GM12878 (cell line): Measurements from ENCODE around the gene RNF150. TPM values are rescaled to one million over a fixed set of nuclear protein-coding genes. Genes with fewer than 3 reads are reported as not detected.

Experiments
- ATAC-seq: fragments of 200-7000 bp; cut with Tn5 transposase; 3 replicates; pipeline ENCODE4 v1.9.1; 2020; ENCODE audit warnings: mild to moderate bottlenecking, moderate library complexity
- BruUV-seq: library from RNA; stranded (reverse); fragments of 400-500 nt; replicated peaks from 2 replicates; lab custom pipeline; 2021; lab: Mats Ljungman, UMichigan
- CTCF ChIA-PET: fragments of 300-600 bp; sonication (Branson Sonifier 250); formaldehyde crosslinking; extraction: SDS; loops from one replicate; lab custom pipeline; 2021; ENCODE audit warnings: inconsistent platforms; lab: Yijun Ruan, JAX
- POLR2A ChIA-PET: fragments of 350-600 bp; formaldehyde crosslinking; extraction: SDS; loops from one replicate; lab custom pipeline; 2021; ENCODE audit warnings: inconsistent platforms; lab: Charles Lee
- RAD21 ChIA-PET: fragments of 300-600 bp; sonication (Branson Sonifier 250); formaldehyde crosslinking; loops from one replicate; lab custom pipeline; 2023; ENCODE audit warnings: antibody characterized with exemption; ENCODE audit not compliant: unreplicated experiment; lab: Charles Lee
- SMC1A ChIA-PET: fragments of 300-600 bp; sonication (Branson Sonifier 250); formaldehyde crosslinking; loops from one replicate; lab custom pipeline; 2023; ENCODE audit not compliant: unreplicated experiment, uncharacterized antibody; lab: Charles Lee
- DNase-seq: peaks from one replicate; pipeline ENCODE4 v3.0.0-alpha.2; 2011; ENCODE audit warnings: low read depth, low spot score
- FAIRE-seq: peaks from 3 replicates; lab custom pipeline; 2011; peaks lifted over from hg19 to GRCh38; lab: Jason Lieb, UNC
- H2AFZ ChIP-seq: 2 replicates; pipeline ENCODE4 v1.6.0; 2011; ENCODE audit warnings: low read depth, low read length, control low read depth; ENCODE audit not compliant: control insufficient read depth
- H3K27ac ChIP-seq: 2 replicates; pipeline ENCODE4 v1.5.1; 2011; ENCODE audit warnings: control low read depth; ENCODE audit not compliant: control insufficient read depth, insufficient read depth
- H3K27me3 ChIP-seq, 2 experiments: replicated peaks in 1 of 2; 2 replicates each; pipeline versions ENCODE4 v1.6.0 to v1.6.1; 2011; ENCODE audit warnings: low read length in 1 of 2; ENCODE audit not compliant: control insufficient read depth in 2 of 2, insufficient read depth in 2 of 2
- H3K36me3 ChIP-seq, 2 experiments: 2 replicates each; pipeline ENCODE4 v1.5.1; 2011; ENCODE audit warnings: low read length in 1 of 2; ENCODE audit not compliant: control insufficient read depth in 2 of 2, insufficient read depth in 2 of 2
- H3K4me1 ChIP-seq: 2 replicates; pipeline ENCODE4 v1.6.1; 2011; ENCODE audit warnings: mild to moderate bottlenecking, low read length, moderate library complexity, mixed read lengths; ENCODE audit not compliant: control insufficient read depth, insufficient read depth
- H3K4me2 ChIP-seq: 2 replicates; pipeline ENCODE4 v1.6.0; 2011; ENCODE audit warnings: control low read depth; ENCODE audit not compliant: control insufficient read depth, insufficient read depth
- H3K4me3 ChIP-seq: fragments of 200-600 bp; sonication (generic); 2 replicates; pipeline ENCODE4 v1.5.1; 2016
- H3K79me2 ChIP-seq: 2 replicates; pipeline ENCODE4 v1.6.0; 2011; ENCODE audit warnings: low read length; ENCODE audit not compliant: control insufficient read depth, insufficient read depth
- H3K9ac ChIP-seq: 2 replicates; pipeline ENCODE4 v1.8.0; 2011; ENCODE audit warnings: low read length, control low read depth, mixed read lengths; ENCODE audit not compliant: control insufficient read depth, insufficient read depth
- H3K9me3 ChIP-seq: replicated peaks from 3 replicates; pipeline ENCODE4 v1.5.1; 2011; ENCODE audit warnings: mild to moderate bottlenecking, low read length; ENCODE audit not compliant: control insufficient read depth, insufficient read depth
- H4K20me1 ChIP-seq: 2 replicates; pipeline ENCODE4 v1.6.0; 2011; ENCODE audit not compliant: control insufficient read depth, insufficient read depth
- CBFB ChIP-seq: IDR thresholded peaks from 2 replicates; pipeline ENCODE4 v1.6.1; 2016; ENCODE audit warnings: antibody characterized with exemption, low read depth
- CHD1 ChIP-seq: IDR thresholded peaks from 2 replicates; pipeline ENCODE4 v1.6.1; 2012; ENCODE audit warnings: low read depth, low read length, improper control_type of control experiment
- CUX1 ChIP-seq: IDR thresholded peaks from 2 replicates; pipeline ENCODE4 v1.6.1; 2012; ENCODE audit warnings: improper control_type of control experiment, low read depth, low read length; ENCODE audit not compliant: insufficient replicate concordance
- EGR1 ChIP-seq, 2 experiments: IDR thresholded peaks; 1 replicate in 1 of 2; 2 replicates in 1 of 2; pipeline ENCODE4 v1.6.1; 2011 to 2012; ENCODE audit warnings: low read depth in 2 of 2, low read length in 2 of 2, borderline replicate concordance in 1 of 2, mild to moderate bottlenecking in 1 of 2, moderate library complexity in 1 of 2
- FOXM1 ChIP-seq: IDR thresholded peaks from 2 replicates; pipeline ENCODE4 v1.6.1; 2012; ENCODE audit warnings: low read depth, mild to moderate bottlenecking, inconsistent platforms, low read length, moderate library complexity
- HDAC2 ChIP-seq: fragments of 200-600 bp; sonication (generic); IDR thresholded peaks from 2 replicates; pipeline ENCODE4 v1.6.1; 2017
- JUNB ChIP-seq: IDR thresholded peaks from 2 replicates; pipeline ENCODE4 v1.6.1; 2016; ENCODE audit warnings: antibody characterized with exemption, mild to moderate bottlenecking
- MEF2B ChIP-seq: fragments of 450-650 bp; IDR thresholded peaks from 2 replicates; pipeline ENCODE4 v1.6.1; 2018; ENCODE audit warnings: mild to moderate bottlenecking, moderate library complexity; ENCODE audit not compliant: partially characterized antibody, poor library complexity, severe bottlenecking
- RELA ChIP-seq: fragments of 450-650 bp; IDR thresholded peaks from 2 replicates; pipeline ENCODE4 v1.8.0; 2014; ENCODE audit warnings: borderline replicate concordance; ENCODE audit not compliant: partially characterized antibody
- SKIL ChIP-seq: fragments of 450-650 bp; IDR thresholded peaks from 2 replicates; pipeline ENCODE4 v1.6.1; 2017; ENCODE audit warnings: mild to moderate bottlenecking, low read depth, inconsistent platforms; ENCODE audit not compliant: poor library complexity, severe bottlenecking
- SMARCA5 ChIP-seq: fragments of 450-650 bp; IDR thresholded peaks from 2 replicates; pipeline ENCODE4 v1.6.1; 2017; ENCODE audit warnings: mild to moderate bottlenecking
- TCF12 ChIP-seq: IDR thresholded peaks from 2 replicates; pipeline ENCODE4 v1.6.1; 2011; ENCODE audit warnings: low read depth, mild to moderate bottlenecking, low read length
- YY1 ChIP-seq: IDR thresholded peaks from 2 replicates; pipeline ENCODE4 v1.6.1; 2011; ENCODE audit warnings: low read depth, mild to moderate bottlenecking, low read length
- ZBTB33 ChIP-seq: fragments of 450-650 bp; IDR thresholded peaks from 2 replicates; pipeline ENCODE4 v1.6.1; 2017; ENCODE audit warnings: mild to moderate bottlenecking
- ZZZ3 ChIP-seq: IDR thresholded peaks from 2 replicates; pipeline ENCODE4 v1.6.1; 2011; ENCODE audit warnings: low read depth; ENCODE audit not compliant: control insufficient read depth, insufficient read length
- WGBS: methylation state at CpG from one replicate; pipeline ENCODE4 v1.1.6; 2016; ENCODE audit warnings: low lambda C conversion rate; ENCODE audit not compliant: insufficient replicate concordance, insufficient coverage; ENCODE audit errors: missing lambda C conversion rate; 5-methylcytosine and 5-hydroxymethylcytosine counted together
- in situ Hi-C: fragments of 300-500 bp; cut with MboI; formaldehyde crosslinking; loops from 9 replicates; pipeline ENCODE4 v1.14.3; 2018; ENCODE audit warnings: mixed read lengths
- intact Hi-C: fragments of 100-400 bp; cut with micrococcal nuclease; formaldehyde crosslinking; loops from one replicate; pipeline ENCODE4 v1.14.2; 2022; ENCODE audit not compliant: unreplicated experiment
- polyA plus RNA-seq, 11 experiments: library from polyadenylated mRNA; depleted of rRNA in 4 of 11; unstranded in 6 of 11; stranded (reverse) in 5 of 11; fragments of >200 nt; fragmentation: Nextera tagmentation in 4 of 11; fragmentation: Illumina TruSeq in 1 of 11; extraction: Ambion mirVana in 4 of 11; extraction: Trizol in 1 of 11; gene quantifications; 1 replicate in 1 of 11; 2 replicates in 10 of 11; pipeline versions ENCODE4 v1.2.1 to v1.2.3, GENCODE V29; 2011 to 2016; ENCODE audit warnings: inconsistent platforms in 2 of 11, missing spikeins in 2 of 11, low read depth in 1 of 11
- total RNA-seq, 4 experiments: library from RNA; depleted of rRNA in 3 of 4; stranded (reverse); fragments of >200 nt in 3 of 4; fragmentation: Illumina TruSeq in 1 of 4; extraction: Trizol in 1 of 4; gene quantifications; 2 replicates each; pipeline versions ENCODE4 v1.2.1 to v1.2.3, GENCODE V29; 2013 to 2021

The RNF150 gene
- total and polyA plus RNA-seq, 10 of the 15 experiments (the other 5 are each of a cell fraction or from before 2014, with no cell fraction given): 0.01 to 2.3 (median 0.04) TPM; not detected in 6

GRCh38 chr4:141120036-141120593, 13.2 kb downstream of the RNF150 start:
- Histone ChIP-seq H3K4me2 (no peak overlapping the region), H3K4me1 (no peaks in the 10 kb centered on the region), H3K27me3 (no peaks in the 10 kb centered on the region), H2AFZ (no peak overlapping the region), H3K27ac (no peak overlapping the region), H3K4me3 (no peak overlapping the region), H4K20me1 (no peaks in the 10 kb centered on the region), H3K36me3 (no peaks in the 10 kb centered on the region), H3K9ac (no peak overlapping the region), H3K79me2 (no peaks in the 10 kb centered on the region), H3K9me3 (no peaks in the 10 kb centered on the region)
- ATAC-seq (no peak), DNase-seq (no peak), FAIRE-seq (no peak)
- intact Hi-C loops (no loop called here), in situ Hi-C loops (no loop called here)
- CTCF ChIA-PET: no interaction called here
- RAD21 ChIA-PET: no interaction called here
- SMC1A ChIA-PET: interaction anchor here (0.9 kb wide), 1 partner anchor 9 kb away, joined by 3 read pairs; no protein-coding TSS in a partner anchor
- POLR2A ChIA-PET: no interaction called here
- no TSS peak for BruUV-seq
- 6% methylated on average over 5 of the region's 5 CpGs for WGBS
- TF ChIP-seq CBFB: no peak
- no peak for TF ChIP-seq EGR1 (IDR thresholded peaks at IDR 0.05; ENCODE audit: borderline replicate concordance in 1 of 2, low read depth in 2 of 2, low read length in 2 of 2)
- no peak for TF ChIP-seq YY1
- TF ChIP-seq RELA: no peak
- TF ChIP-seq SKIL: no peak
- no peak for TF ChIP-seq TCF12
- TF ChIP-seq ZZZ3: no peak
- no peak for TF ChIP-seq FOXM1
- TF ChIP-seq ZBTB33: no peak
- no peak for TF ChIP-seq MEF2B
- no peak for TF ChIP-seq JUNB
- TF ChIP-seq CHD1: no peak
- TF ChIP-seq HDAC2: no peak
- no peak for TF ChIP-seq SMARCA5
- no peak for TF ChIP-seq CUX1
